ENCODE data around the gene FRAS1. TPM values are rescaled to one million over a fixed set of nuclear protein-coding genes. Genes with fewer than 3 reads are reported as not detected.
"Not testable (repeated sequence)": the region's sequence is repeated elsewhere in the genome, so short reads cannot be mapped to it uniquely, and the experiment has no call there.

The FRAS1 gene
- total and polyA plus RNA-seq, 12 donors = 0.20 to 2.3 (median 0.84) TPM

DNA sequence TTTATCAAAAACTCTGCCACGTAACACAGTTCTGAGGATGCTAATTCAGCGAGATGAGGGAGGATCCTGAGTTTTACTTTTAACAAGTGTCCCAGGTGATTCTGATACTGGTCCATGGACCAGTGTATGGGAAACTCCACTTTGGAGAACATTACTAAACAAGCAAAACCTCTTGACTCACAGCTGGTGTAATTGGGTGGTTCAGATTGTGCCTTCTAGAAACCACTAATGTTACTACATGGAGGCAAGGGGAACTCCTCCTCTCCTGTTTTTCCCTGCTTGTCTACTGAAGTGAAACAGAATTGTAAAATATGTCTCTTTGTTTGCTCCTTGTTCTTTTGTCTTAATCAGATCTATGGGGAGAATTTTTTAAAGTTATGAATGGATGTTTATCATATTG, 62.6 kb downstream of the FRAS1 start:
- no peak for DNase-seq
- no peaks in the 10 kb centered on the region for H3K36me3 ChIP-seq (replicated peaks in 1 of 2)
- H3K4me3 ChIP-seq = no peak overlapping the region
- no peaks in the 10 kb centered on the region for H3K4me1 ChIP-seq (replicated peaks in 1 of 2)
- no peak overlapping the region for H3K27ac ChIP-seq
- 73 to 93% (median 87%) methylated on average over 2 of the region's 2 CpGs for WGBS, 4 donors
- intact Hi-C loops (cut with DNase I) = no loop called here
- no peaks in the 10 kb centered on the region for H3K9me3 ChIP-seq (replicated peaks in 1 of 3)
- TF ChIP-seq CTCF (IDR thresholded peaks at IDR 0.05) = no peak
- TF ChIP-seq POLR2A (IDR thresholded peaks at IDR 0.05) = no peak
- no peaks in the 10 kb centered on the region for H3K27me3 ChIP-seq

DNA sequence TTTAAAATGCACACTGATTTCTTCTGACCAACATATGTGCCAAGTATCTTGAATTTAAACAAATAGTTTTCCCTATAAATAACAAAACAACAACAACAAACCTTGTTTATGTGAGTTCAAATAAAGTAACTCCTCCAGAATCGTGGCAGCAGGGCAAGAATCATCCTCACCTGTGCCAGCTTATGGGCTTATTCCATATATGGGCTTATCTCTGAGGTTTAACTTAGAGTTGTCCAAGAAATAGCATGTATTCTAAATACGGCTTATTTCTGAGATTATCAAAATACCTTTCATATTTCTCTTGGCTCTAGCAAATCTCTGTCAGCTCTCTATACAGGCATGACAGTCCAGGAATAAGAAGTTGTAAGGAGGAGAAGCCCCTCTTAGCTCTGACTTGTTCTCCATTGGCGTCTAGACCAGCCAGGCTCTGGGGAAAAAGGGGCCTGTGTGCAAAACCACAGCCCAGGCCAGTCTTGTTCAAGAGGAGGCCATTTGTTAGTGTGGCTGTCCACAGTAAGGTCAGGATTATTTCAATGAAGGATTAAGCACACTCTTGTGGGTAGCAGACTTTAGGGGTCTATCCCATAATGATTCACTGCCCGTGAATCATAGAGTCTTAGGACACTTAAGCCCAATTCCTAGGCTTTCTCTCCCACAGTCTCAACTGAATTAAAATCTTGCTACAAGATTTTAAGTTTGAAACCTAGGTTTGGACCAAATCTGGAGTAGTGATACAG, 63.2 kb downstream of the FRAS1 start:
- Histone ChIP-seq H3K4me1 (replicated peaks in 1 of 2) (no peaks in the 10 kb centered on the region), H3K27me3 (no peaks in the 10 kb centered on the region), H3K9me3 (replicated peaks in 1 of 3) (no peaks in the 10 kb centered on the region), H3K36me3 (replicated peaks in 1 of 2) (no peaks in the 10 kb centered on the region), H3K4me3 (no peak overlapping the region), H3K27ac (no peak overlapping the region)
- WGBS, 4 donors = 56 to 62% (median 59%) methylated on average over 4 of the region's 4 CpGs
- no peak for DNase-seq
- no peak for TF ChIP-seq CTCF (IDR thresholded peaks at IDR 0.05)
- no peak for TF ChIP-seq POLR2A (IDR thresholded peaks at IDR 0.05)
- intact Hi-C loops (cut with DNase I) = no loop called here

DNA sequence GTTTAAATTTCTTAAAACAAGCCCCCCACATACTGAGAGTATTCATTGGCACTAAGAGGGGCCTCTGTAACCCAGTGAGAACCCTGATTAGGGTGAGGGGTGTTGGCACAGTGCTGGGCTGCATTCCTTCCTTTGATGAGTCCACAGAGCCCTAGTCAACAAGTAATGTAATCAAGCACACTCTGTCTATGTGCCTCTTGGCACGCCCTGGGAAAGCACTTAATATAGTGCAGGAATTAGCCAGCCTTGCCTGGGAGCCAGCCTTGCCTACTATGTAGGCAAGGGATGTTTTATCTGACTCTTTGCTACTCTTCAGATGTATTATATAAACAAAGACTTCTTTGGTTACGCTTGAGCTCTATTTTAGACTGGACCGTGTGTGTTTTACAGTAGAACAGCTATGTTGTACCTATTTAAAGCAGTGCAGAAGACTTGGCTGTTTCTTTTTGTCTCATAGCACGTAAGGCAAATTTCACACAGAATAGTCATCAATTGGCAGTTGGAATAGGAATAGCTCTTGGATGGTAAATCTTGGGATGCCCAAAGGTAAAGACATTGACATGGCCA, 64.3 kb downstream of the FRAS1 start:
- Histone ChIP-seq H3K9me3 (replicated peaks in 1 of 3) (no peaks in the 10 kb centered on the region), H3K36me3 (replicated peaks in 1 of 2) (no peaks in the 10 kb centered on the region), H3K27me3 (no peaks in the 10 kb centered on the region), H3K4me1 (replicated peaks in 1 of 2) (no peaks in the 10 kb centered on the region), H3K4me3 (no peak overlapping the region), H3K27ac (no peak overlapping the region)
- no peak for DNase-seq
- intact Hi-C loops (cut with DNase I) = no loop called here
- 56 to 82% (median 71%) methylated on average over 4 of the region's 4 CpGs for WGBS, 4 donors
- TF ChIP-seq CTCF (IDR thresholded peaks at IDR 0.05) (no peak), POLR2A (IDR thresholded peaks at IDR 0.05) (no peak)

- H3K4me1 ChIP-seq (replicated peaks in 1 of 2); DNase-seq; H3K4me3 ChIP-seq; H3K27ac ChIP-seq; intact Hi-C loops (cut with DNase I); H3K27me3 ChIP-seq; H3K36me3 ChIP-seq (replicated peaks in 1 of 2); H3K9me3 ChIP-seq (replicated peaks in 1 of 3): not testable (repeated sequence)
- 16 to 56% (median 41%) methylated on average over 4 to 6 of the region's 6 CpGs for WGBS, 4 donors
Measured at GRCh38 chr4:78125834-78126331, 68.8 kb downstream of the FRAS1 start.
